HG02588 (cell line): ENCODE data around the gene THSD8.
"Not testable (repeated sequence)": the region's sequence is repeated elsewhere in the genome, so short reads cannot be mapped to it uniquely, and the experiment has no call there.

Source experiments
- ATAC-seq: cut with Tn5 transposase; IDR thresholded peaks from one replicate; pipeline ENCODE4 v1.9.1; 2021; ENCODE audit warnings: mild to moderate bottlenecking, moderate library complexity; ENCODE audit not compliant: unreplicated experiment

The THSD8 gene

DNA sequence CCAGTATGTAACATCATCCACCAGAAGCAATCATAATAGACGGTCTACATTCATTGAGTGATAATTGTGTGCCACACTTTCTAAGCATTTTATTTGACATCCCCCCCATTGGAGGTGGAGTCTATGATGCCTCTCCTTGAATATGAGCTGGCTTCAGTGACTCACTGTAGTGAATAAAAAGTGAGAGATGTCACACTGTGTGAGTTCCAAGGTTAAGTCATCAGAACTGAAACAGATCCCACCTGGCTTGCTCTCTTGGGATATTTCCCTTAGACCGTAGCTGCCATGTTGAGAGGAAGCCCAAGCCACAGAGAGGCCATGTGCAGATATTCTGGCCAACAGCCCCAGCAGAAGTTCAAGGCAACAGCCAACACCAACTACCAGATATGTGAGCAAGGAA lies 19.9 kb downstream of the THSD8 start:
- no peak for ATAC-seq

DNA sequence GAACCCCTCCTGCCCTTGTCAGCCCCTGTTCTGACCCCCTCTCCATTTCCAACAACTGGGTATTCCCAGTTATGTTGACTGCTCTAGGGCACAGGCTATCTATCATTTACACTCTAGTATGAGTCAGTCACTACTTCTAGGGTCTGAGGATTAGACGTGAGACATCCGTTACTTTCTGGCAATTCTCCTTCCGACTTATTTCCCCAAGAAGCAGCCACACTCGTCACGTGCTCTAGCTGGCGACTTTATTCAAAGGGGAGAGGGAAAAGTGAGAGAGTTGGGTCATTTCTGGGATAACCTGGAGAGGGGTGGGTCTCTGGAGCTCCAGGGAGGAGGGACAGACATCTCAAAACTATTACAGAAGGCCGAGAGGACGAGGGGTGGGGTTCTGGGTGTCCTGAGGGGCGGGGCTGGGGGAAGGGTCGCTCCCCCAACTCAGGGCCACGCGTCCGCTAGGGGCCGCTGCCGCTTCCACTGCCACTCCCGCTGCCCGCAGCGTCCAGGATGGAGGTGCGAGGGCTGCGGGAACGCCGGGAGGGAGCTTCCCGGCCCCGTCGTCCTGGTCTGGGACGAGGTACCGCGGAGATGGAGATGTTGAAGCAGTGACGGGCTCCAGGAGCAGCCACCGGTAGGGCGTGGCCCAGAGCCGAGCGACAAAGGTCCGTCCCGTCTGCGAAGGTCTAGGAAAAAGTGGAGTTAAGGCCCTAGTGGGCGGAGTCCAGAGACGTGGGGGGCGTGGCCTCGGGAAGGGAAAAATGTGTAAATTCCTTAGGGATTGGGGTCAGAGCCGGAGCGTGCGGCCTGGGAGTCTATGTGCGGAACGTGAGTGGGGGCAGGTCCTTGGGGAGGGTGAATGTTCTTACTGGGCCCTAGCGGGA lies 23.6 kb downstream of the THSD8 start:
- no peak for ATAC-seq

DNA sequence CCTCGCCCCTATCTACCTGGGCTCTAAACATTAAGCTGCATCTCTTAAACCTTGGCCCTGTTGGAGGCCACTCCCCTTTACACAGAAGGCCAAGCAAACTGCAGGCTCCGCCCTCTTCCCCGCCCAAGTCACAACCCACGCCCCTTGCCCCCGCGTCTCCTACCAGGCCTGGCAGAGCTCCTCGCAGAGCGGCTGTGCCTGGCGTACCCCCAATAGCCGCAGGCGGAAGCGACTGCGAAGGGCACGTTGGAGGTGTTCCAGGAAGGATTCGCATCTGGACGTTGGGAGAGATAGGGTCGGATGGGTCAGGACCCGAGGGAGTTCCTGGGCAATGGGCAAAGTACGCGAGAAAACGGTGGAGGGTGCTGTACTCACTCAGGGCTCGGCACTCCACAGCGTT lies 26.6 kb downstream of the THSD8 start:
- no peak for ATAC-seq

DNA sequence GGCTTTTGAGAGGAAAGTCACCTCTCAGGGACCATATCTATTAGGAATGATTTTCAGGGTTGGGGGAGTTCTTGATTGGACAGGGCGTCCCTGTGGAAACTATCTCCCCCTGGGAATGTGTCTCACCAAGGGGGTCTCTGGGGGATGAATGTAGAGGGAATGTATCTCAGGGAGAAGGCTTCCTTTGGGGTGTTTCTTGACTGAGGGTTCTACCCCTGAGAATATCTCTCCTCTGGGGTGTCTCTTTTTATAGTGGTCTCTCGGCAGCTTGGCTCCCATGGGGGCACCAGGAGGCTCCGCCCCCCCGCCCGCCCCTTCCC lies 31.5 kb downstream of the THSD8 start:
- no peak for ATAC-seq

DNA sequence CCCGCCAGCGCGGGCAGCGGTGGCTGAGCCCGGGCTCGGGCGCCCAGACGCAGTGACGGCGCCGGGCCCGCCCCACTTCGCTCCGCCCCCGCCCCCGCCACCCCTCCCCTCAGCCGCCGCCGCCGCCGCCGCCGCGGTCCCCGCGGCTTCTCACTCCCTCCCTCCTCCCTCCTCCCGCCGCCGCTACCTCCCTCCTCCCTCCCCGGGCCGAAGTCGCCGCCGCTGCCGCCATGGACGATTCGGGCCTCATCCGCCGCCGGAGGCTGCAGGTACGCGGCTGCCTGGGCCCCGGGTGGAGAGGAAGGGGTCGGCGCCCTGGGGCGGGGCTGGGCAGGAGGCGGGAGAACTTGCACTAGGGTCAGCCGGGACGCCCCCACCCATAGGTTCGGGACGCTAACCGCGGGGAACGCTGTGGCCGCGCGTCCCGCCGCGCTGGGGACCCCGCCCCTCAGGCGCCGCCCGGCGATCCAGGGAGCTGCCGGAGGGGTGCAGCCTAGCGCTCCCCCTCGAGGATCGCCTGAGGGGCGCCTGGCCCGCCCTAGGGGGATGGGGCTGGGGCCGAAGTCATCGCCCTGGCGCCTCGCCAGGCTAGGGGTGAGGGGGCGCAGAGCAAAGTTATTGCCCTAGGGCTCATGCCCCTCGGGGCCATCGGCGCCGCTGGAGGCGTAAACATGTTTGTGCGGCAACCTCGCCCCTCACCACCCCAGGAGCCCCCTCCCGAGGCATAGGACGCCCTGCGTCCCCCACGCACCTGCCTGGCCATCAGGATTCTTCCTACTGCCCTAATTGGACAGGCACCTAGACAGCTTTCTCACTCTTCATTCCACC lies 32.1 kb downstream of the THSD8 start:
- ATAC-seq = no peak

DNA sequence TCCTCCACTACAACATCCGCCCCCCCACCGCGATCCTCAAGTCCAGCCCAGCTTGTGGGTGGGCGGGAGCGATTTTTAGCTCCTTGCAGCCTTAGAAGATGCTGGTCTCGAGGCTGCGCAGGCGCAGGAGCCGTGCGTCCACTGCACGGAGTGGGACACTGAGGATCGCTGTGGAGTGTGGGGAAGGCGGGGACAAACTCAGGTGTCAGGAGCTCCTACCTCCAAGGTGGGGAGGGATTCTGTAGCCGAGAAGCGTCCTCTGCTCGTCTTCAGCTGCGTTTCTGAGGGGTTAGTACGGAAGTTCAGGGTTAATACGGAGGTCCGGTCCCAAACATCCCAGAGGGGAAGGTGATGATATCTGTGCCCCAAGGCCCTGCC lies 32.7 kb downstream of the THSD8 start, which contains the start of gene RTBDN:
TSS of gene RTBDN (minus strand) at position 14 of the 378 bp plus-strand sequence. CDS start 4,600 bp downstream, outside the sequence.
- ATAC-seq = no peak

DNA sequence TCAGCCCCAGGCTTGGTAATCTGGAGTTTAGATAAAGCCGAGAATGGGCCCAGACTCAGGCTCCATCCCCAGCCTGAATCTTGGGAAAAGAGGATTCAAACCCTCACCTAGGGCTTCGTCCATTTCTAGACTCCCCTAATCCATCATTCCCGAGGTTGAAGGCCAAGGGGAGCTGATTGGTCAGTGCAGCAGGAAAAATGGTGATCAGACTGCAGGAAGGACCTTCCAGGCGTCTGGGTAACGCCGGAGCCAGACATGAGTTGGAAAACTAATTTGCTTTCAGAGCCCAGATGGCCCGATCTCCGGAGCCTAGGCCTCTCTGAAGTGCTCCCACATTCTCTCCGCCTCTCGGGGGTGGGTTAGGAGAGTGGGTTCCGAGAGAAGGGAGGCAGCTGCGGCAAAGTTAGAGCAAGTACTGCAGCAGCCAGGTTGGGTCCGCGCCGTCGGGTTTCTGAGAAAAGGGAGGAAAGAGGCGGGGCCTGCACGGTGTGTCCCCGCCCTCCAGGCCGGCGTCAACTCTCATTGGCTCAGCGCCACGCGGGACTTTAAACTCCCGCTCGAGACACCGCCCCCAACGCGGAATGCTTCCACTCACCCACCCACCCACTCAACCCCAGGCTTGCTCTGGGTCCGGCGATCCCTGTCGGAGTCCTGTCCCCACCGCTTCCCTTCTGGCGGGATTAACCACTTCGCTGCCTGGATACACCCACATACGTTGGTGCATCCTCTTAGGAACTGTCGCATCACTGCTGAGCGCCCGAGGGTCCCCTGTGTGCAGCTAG lies 33.3 kb downstream of the THSD8 start:
- no peak for ATAC-seq

DNA sequence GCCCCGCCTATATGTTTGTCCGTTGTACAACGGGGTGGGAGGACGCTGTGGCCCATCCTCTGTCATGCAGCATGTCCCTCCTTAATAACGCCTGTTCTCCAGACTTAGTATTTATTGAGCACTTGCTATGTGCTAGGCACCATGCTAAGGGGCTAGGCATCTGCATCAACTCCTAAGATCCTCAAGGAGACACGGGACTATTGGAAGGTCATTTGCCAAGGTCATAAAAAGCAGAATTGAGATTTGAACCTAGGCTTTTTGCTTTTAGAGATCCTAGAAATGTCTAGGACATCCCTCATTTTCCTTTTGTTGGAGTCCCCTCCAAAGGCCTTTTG lies 34.6 kb downstream of the THSD8 start:
- ATAC-seq = no peak

DNA sequence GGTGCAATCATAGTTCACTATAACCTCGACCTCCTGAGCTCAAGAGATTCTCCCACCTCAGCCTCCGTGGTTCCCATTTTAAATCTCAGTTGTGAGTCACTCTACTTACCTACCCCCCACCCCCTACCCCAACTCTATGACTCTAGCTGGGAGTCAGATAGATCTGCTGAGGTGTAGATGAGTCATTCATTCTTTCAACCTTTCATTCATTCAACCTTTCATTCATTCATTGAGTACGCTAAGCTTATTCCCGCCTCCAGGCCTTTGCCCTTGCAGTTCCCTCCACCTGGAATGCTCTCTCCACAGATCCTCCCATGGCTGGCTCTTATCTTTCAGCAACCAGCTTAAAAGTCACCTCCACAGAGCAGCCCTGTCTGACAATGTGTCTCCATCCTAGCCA lies 35.4 kb downstream of the THSD8 start:
- ATAC-seq = no peak

DNA sequence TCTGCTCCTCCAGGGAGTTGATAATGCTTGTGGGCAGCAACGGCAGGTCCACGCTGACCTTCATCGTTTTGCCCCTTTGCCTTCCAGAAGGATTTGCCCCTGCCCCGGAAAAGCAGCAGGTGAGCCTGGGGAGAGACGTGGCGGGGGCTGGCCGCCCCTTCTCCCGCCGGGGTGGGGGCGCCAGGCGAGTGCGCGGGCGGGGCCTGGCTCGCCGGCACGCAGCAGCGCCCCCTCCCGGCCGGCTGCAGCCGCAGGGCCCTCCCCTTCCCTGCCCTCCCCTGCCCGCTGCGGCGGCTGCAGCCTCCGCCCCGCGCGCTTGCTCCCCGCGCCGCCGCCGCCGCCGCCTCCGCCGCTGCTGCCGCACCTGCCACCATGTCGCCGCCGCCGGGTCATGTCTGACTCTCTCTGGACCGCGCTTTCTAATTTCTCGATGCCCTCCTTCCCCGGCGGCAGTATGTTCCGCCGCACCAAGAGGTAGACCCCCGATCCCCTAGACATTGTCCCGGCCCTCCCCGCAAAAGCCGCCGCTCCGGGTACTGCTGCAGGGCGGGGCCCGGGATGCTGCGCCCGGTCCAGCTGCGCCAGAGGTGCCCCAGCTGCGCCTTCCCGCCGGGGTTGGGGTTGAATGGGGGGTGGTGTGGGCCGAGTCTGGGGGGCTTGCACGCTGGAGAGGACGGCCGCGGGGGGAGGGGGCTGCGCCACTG lies 36.5 kb downstream of the THSD8 start, which contains the start of gene MAST1:
TSS of gene MAST1 (plus strand) at position 334 of the 704 bp plus-strand sequence. CDS start at position 392, 58 bp downstream.
- no peak for ATAC-seq

DNA sequence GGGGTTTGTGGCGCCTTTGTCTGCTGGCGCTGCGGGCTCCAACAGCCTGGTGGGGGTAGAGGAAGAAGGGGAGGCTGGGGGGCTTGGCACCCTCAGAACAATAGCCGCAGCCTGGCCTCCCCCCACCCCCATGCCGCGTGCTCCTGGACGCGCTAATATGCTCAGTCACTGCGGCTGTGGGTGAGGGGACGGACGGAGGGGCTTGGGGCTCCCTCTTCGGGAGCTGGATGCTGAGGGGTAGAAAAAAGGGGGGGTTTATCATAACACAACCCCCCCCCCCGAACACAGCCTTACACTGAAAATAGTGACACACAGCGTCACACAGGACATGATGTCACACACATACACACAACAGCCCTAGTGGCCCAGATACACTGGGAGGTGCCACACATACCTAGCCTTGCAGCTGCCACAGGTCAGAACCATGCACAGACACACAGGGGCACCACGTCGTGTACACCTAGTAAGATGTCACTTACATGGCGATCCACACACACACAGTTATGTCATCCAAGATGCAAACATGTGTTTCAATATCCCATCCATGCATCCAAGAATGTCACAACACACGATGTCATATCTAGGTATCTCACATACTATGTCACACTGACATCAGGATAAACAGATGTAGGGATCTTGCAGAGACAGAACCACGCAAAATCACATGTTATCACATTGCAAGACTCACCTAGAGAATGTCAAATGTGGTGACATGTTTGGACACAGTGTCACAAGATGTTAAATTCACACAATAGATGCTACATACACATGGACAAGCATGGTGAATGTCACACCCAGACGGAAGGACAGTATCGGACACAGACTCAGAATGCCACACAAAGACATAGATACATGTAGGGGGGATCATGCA lies 37.3 kb downstream of the THSD8 start:
- no peak for ATAC-seq

DNA sequence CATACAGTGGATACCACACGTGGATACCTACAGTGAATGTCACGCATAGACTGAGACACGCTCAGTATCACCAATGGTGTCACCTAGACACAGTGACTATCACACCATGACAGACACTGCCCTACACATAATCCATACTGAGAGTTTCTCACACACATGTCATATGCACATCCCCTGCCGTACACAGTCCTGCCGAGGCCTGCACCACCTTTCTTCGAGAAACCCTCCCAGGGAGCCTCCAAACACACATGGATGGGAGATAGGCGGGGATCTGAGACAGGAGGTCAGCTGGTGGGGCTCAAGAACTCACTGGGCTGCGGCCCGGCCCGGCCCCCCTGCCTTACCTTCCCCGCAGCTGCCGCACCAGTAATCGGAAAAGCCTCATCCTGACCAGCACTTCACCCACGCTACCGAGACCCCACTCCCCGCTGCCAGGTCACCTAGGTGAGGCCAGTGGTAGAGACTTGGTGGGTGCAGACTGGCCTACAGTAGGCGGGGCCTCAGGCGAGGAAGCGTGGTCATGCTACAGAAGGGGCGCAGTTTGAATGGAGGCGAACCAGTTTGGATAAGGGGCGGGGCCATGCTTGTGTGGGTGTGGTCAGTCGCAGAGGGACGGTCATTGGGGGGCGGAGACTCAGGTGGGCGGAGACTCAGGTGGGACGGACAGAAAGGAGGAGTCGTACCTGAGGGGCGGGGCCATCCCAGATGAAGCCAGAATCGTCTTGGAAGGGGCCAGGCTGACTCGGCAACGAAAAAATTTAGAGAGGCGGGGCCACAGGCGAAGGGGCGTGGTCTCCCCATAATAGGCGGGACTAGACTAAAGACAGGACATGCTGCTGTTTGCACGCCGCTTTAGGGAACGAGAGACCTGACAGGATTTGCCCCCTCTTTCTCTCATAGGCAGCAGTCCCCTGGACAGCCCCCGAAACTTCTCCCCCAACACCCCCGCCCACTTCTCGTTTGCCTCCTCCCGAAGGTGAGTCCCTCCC lies 38.5 kb downstream of the THSD8 start:
- ATAC-seq = no peak

DNA sequence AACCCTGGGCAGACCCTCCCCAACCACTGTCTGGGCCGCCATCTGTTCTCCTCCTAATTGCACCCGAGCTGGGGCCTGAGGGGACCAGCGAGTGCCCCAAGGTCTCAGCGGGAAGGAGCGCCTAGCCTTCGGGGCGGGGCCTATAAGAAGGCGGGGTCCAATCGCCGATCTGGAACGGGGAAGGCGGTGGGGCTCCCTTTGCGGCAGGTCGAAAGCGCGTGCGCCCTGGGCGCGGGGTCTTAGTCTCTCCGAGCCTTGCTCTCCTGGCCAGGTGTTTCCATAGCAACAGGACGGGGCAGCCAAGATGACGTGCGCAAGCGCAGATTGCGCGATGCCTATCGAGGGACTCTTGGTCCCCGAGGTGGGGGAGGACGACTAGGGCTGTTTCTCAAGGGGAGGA lies 39.2 kb downstream of the THSD8 start:
- no peak for ATAC-seq

DNA sequence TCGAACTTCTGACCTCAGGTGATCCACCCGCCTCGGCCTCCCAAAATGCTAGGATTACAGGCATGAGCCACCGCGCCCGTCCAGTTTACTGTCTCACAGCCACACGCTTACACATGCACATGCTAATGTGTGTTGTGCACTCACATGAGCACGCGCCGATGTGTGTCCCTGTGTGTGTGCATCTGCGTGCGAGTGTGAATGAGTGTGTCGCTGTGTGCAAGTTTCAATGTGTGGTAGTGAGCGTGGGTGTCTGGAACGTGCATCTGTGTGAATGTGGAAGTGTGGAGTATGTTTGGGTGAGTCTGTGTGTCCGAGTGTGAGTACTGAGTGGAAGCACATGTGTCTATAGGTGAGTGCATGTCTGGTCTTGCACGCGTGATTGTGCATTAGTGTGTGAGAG lies 40.6 kb downstream of the THSD8 start:
- ATAC-seq = no peak

DNA sequence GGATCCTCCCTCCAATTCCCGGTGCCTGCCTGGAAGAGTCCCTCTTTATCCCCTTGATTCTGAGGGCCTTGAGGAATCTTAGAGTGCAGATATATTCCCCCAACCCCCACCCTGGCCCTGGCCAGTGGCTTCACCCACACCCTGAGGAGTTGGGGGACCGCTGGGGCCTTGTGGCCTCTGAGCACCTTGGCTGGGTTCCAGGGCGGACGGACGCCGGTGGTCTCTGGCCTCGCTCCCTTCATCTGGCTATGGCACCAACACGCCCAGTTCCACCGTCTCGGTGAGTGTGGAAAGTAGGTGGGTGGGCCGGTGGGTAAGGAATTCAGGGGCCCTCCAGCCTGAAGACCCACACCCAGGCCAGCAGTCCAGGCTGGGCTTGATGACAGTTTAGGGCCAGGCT lies 41.5 kb downstream of the THSD8 start:
- ATAC-seq = no peak

DNA sequence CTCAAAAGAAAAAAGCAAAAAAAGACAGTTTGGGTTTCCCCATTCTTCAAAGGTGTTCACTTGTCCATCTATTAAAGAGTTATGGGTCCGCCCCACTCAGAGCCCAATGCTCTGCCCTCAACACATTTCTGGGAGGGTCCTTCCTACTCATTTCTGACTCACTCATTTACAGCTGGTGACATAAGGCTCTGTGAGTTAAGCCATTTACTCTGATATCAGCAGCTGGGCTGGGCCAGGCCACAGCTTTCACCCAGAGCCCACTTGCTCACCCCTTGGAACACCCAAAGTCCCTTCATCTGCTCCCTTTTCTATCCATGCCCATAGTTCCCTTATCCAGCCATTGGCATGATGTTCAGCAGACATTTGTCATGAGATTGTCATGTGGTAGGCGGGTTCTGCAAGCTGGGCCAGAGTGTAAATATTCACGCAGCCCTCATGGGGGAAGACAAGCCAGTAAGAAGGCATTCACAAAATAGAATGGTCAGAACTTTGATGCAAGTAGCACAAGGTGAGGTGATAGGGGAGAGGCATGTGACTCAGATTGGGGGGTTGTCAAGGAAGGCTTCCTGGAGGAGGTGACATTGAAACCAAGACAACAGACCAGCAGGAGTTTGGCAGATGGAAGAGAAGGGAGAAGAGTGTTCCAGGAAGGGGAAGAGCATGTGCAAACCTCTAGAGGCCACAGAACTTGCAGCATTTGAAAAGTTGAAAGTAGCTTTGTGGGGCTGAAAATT lies 42.3 kb downstream of the THSD8 start:
- ATAC-seq = no peak

DNA sequence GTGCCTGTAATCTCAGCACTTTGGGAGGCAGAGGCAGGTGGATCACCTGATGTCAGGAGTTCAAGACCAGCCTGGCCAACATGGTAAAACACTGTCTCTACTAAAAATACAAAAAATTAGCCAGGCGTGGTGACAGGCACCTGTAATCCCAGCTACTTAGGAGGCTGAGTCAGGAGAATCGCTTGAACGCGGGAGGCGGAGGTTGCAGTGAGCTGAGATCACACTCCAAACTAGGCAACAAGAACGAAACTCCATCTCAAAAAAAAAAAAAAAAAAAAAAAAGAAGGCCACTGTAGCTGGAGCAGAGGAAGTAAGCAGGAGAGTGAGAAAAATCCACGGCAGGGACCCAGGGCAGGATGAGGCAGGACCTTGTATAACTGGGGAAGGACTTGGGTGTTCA lies 44.7 kb downstream of the THSD8 start:
- ATAC-seq = not testable (repeated sequence)
